ENCODE measurements around the gene PKD2L2.
"Not testable (repeated sequence)": the region's sequence is repeated elsewhere in the genome, so short reads cannot be mapped to it uniquely, and the experiment has no call there.

The PKD2L2 gene

DNA sequence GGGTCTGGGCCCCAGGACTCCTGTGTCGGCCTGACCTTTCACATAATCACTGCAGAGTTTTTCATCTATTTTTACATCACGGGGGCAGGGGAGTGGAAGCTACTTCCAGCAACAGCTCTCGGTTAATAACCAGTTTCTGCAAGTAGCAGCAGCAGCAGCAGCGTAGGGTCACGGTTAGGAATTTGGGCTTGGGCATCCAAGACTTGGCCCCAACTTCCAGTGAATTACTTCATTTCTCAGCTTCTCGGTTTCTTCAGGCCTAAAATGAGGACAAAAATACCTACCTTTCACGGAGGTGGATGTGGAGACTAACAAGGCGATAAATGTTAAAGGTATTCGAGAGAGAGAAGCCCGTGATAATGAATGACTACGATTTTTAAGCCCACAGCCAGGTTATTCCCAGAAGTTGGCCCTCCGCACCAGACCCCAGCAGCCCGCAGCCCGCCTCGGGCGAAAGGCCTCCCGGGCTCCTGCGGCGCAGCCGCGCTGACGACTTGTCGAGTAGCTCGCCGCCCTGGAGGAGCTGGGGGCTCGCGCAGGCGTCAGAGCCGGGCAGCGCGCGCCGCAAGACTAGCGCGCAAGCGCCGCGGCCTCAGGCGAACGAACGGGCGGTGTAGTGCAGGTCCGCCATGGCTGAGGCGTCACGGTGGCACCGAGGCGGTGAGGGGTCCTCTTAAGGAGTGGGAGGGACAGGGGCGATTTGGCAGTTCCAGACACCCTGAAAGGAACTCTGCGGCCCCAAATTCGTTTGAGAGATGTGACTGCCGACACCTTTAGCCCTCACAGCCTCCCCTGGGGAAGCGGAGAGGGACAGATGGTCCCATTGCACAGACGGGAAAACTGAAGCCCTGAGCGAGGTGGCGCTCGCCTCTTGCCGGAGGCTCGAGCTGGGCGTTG lies at the start of gene PKD2L2:
TSS of gene PKD2L2 (plus strand) at position 595 of the 897 bp plus-strand sequence. CDS start at position 630, 35 bp downstream.
- no peak for DNase-seq

DNA sequence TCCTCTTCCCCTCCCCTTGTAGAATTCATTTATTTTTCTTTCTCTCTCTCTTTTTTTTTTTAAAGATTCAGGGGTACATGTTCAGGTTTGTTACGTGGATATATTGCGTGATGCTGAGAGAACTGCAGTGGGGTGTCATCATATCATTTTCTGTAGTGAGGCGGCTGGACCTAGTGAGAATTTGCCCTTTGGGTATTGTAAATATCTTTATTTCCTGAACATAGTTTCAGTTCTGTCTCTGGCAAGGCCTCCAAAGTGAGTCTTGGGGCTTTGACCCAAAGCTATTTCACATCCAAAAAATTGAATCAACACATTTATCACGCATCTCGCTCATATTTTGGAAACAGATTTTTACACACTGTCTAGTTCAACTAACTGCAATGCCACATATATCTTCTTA lies 47.0 kb upstream of the PKD2L2 start:
- no peak for DNase-seq

DNA sequence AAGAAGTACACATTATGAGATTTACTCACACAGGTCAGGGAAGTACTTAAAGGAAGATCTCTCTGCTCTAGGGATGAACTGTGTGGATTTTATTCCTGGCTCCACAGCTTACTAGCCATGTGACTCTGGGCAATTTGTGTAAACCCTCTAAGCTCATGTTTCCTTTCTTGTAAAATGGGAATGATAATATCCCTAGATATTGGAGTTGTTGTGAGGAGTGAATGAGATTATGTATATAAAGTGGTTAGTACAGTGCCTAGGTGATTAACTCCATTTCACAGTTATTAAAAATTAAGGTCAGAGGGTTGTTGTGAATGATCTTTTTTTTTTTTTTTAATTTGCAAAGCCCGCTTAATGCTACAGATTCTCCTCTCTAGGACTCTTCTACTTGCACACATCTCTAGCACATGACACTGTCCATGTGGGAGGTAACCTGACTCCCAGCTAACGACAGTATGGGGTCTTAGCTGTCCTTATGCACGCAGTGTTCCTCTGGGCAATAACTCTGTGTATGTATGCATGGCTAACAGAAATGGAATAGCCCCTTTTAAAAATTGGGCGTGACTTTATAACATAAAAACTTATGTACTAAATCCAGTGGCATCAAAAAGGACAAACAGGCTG lies 45.5 kb upstream of the PKD2L2 start:
- DNase-seq: no peak

DNA sequence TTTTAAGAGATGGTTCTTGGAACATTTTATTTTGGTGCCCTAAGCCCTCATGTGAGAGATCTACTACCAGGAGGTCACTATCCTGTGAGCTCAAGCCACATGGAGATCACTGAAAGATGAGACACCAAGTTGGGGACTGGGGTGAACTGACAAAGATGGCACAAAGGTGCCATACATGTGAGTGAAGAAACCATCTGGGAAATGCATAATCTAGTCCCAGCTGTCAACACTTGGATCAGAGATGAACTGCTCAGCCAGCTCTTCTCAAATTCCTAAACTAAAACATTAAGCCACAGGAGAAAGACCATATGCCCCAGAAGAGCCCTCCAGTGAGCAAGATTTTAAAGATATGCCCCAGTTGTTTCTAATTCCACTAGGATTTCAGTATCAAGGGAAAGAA lies 43.8 kb upstream of the PKD2L2 start:
- no peak for DNase-seq

DNA sequence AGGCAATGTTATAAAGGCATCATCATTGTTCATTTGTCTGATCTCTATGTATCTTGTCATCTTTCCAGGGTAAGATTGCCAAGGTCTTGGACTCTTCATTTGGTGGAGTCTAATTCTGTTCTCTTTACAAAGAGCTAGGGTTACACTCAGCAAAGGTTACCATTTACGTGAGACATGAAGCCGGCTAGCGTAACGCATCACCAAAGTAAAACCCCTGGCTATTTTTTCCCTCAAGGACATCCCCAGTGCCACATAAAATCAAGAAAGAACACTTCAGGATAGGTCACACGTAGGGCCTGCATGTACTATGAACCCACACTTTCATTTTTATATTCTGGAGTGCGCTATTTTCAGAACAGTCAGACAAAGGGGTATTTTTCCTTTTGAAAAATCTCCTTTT lies 41.6 kb upstream of the PKD2L2 start:
- no peak for DNase-seq

DNA sequence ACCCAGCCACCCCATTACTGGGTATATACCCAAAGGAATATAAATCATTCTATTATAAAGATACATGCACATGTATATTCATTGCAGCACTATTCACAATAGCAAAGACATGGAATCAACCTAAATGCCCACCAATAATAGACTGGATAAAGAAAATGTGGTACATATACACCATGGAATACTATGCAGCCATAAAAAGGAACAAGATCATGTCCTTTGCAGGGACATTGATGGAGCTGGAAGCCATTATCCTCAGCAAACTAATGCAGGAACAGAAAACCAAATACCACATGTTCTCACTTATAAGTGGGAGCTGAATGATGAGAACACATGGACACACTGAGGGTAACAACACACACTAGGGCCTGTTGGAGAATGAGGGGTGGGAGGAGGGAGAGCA lies 36.1 kb upstream of the PKD2L2 start:
- DNase-seq: not testable (repeated sequence)

DNA sequence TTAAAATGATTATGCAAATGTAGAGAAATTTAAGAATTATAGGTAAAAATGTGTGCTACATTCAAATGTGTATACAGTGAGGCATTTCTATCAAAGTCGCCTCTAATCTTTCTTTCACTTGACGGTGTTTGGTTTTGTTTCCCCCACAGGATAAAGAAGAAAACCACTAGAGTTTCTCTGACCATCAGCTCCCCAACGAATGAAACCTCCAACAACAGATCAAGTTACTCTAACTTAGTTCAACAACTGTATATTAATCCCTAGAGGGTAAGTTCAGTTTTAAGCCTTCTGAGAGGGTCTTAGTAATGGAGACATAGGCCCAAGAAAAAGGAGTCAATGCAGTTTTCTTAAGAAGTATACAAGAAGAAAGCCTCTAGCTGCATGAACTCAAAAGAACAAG lies 33.1 kb upstream of the PKD2L2 start:
- DNase-seq: no peak

DNA sequence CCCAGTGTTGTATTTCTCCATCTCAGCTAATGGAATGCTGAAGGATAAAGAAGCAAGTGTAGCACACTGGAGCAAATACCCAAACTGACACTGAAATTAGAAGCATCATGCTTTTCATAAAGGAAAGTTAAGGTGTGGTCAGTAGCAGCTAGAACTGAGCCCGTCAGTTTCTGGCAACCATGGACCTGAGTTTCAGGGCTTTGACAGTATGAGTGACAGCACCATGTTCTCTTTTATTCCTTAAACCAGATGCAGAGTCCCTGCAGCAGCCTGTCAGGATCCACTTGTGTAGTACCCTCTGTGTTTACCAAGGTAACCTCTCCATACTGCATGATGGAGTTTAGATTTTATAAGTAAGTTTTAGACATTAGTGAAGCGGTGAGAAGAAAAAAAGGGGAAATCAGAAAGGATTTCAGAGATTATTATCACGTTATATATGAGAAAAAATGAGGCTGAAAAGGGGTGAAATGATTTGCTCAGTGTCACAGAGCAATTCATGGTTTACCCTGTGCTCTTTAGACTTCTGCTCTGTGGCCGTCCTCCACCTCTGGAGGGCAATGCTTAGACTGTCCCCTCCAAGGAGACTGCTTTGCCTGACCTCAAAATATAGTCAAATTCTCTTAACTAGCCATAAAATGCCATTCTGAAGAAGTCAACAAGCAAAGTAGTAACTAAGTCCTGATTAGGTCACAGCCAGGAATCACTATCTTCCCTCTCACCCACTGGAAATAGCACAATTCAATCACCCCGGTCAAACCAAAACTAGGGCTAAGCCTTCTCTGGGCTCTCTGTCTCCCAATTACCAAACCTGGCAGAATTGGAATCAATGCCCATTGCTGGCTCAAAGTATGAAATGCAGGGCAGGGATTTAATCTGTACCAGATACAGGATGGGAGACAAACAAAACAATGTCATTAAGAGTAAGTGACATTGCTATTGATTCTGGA lies 32.1 kb upstream of the PKD2L2 start:
- DNase-seq: no peak

DNA sequence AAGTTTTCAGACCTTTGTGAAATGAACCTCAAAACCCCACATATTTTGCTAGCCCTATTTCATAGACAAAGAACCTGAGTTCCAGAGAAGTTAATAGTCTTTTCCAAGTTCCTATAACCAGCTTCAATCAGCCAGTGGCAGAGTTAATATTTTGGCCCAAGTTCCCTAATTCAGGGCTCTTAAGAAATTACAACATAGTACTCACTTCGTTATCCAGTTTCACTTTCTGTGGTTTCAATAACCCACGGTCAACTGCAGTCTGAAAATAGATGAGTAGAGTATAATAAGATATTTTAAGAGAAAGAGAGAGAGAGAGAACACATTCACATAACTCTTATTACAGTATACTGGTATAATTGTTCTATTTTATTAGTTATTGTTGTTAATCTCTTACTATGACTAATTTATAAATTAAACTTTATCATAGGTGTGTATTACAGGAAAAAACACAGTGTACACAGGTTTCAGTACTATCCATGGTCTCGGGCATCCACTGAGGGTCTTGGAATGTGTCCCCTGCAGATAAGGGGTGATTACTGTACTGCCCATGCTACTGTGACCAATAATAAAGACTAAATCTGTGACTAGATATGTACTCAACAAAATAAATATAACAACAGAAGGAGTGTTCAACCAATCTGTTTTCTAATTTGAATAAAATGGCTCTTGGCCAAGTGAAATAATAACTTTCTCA lies 30.9 kb upstream of the PKD2L2 start:
- no peak for DNase-seq

DNA sequence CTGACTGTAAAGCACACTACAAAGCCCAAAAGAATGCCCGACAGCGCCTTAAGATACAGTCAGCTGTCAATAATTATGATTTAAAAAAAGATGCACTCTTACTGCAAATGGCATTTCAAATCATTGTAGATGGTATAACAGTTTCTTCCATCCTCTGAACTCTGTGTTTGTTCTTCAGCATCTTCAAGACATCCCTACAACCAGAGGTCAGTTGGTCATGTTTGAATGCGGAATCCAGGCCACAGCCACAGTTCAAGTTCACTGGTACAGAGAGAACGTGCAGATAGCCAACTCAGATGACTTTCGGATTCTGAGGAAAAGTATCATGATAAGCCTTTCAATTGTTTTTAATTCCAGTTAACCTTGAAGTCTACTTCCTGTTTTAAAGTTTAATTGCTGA lies 30.3 kb upstream of the PKD2L2 start:
- DNase-seq: no peak

DNA sequence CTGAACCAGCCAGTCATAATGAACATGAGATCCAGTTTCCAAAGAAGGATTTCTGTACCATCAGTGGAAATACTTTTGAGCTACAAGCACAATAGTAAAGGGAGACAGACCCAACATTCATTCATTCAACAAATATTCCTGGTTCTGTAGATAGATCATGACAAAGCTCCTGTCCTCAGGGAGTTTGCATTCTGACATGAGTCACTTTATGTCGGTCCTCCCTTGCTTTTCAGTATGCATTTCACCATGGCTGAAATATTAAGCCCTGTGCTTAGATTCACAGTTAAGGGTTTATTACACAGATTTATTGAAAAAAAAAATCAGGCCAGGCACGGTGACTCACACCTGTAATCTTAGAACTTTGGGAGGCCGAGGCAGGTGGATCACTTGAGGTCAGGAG lies 27.0 kb upstream of the PKD2L2 start:
- no peak for DNase-seq

DNA sequence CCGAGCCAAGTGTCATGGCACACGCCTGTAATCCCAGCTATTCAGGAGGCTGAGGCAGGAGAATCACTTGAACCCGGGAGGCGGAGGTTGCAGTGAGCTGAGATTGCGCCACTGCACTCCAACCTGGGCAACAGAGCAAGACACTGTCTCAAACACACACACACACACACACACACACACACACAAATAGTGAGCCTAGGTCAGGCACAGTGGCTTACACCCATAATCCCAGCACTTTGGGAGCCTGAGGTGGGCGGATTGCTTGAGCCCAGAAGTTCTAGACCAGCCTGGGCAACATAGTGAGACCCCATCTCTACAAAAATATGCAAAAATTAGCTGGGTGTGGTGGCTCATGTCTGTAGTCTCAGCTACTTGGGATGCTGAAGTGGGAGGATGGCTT lies 25.6 kb upstream of the PKD2L2 start:
- not testable (repeated sequence) for DNase-seq

DNA sequence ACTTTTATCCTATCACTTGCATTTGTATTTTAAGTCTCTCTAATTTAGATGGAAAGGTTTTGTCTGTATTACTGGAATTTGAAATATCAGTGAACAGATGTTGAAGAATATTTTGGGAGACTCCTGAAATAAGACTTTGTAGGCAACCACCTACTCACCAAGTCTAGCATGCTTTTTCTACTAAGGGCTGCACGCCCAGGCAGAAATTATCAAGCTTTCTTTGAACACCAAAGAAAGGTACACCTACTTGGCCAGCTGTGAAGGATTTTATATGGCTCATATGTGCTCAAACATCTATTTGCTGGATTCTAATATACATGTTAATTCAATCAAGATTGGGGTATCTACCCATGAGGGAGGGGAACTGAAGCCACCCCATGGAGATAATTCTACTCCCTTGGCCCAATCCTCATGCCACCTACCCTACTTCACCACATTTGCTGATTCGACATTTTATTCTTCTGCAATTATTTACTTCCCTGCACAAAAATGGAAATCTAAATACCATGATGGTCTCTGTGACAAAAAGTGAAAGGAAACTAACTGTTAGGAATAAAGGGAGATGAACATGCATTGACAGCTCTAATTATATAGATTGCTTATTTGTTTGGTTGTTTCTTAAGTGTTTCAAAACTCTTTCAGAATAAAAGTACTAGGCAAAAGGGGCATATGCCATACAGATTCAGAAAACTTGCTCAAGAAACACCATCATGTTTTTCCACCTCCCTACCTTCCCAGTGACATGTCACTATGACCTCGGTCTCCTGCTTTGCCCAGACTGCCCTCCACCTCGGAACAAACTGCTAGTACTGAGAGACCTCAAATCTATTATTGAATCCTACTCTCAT lies 22.5 kb upstream of the PKD2L2 start:
- DNase-seq: no peak

DNA sequence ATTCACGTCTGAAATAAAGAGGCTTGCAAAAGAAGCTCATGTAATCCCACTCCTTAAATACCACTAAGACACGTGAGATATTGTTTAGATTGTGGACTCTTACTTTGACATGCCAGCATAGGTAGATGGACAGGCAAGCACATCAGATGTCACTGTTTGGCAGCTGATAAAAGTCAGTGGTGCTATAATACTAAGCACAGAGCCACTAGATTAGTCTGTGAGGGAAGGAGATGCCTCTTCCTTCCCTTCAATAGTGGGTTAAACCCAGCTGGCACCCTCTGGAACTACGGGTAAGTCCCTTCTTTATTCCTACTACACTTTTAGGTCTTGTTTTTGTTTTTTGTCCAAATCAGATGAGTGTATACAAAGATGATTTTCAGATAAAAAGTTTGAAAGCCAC lies 21.6 kb upstream of the PKD2L2 start, which contains the start of gene MYOT:
TSS of gene MYOT (plus strand) at position 197 of the 400 bp plus-strand sequence. CDS start 2,792 bp downstream, outside the sequence.
- DNase-seq: no peak

DNA sequence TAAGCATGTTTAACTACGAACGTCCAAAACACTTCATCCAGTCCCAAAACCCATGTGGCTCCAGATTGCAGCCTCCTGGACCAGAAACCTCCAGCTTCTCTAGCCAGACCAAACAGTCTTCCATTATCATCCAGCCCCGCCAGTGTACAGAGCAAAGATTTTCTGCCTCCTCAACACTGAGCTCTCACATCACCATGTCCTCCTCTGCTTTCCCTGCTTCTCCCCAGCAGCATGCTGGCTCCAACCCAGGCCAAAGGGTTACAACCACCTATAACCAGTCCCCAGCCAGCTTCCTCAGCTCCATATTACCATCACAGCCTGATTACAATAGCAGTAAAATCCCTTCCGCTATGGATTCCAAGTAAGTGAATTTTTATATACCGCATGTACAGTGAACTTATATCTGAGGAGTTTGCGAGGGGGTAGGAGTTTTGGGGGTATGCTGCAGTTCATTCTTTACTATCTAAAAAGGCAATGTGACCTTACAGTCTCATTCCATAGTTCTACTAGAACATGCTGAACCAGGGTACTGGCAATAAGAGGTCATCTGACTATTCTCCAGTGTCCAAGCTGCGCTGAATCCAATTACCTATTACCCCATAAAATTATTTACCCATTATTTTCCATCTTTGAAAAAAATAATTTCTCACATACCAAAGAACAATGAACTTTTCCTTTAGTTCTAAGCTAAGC lies 18.5 kb upstream of the PKD2L2 start:
- DNase-seq: no peak

DNA sequence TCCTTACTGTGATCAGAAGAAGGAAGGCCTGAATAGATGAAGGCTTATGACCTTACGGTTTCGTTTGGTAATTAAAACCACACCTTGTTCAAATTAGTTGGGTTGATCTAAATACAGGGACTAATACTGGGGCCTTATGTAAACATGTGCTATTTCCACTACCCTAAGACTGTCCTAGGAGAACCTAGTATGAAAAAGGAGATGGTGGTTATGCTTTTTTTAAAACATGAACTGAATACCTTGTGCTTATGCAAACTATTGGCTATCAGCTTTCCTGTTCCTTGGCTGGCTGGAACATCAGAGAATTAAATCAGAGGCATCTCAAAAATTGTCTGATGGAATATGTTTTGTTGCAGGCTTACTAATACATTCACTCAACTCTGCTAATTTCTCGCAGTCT lies 17.7 kb upstream of the PKD2L2 start:
- DNase-seq: no peak

DNA sequence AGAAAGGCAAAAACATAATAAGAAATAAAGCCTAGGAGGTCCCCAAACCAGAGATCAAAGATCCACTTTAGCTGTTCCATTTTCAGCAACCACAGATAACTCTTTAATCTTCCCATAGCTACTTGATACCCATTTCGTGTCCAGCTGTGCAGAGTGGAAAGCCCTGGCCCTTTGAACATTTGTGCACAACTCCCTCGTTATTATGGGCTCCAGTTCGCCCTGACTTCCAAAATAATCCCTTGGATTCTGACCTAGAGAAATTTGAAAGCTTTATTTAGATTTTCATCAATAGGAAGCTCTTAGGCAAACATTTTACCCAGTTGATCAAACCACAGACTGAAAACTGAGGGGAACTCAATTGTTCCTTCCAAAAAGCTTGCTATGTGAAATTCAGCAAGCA lies 16.8 kb upstream of the PKD2L2 start:
- DNase-seq: no peak

DNA sequence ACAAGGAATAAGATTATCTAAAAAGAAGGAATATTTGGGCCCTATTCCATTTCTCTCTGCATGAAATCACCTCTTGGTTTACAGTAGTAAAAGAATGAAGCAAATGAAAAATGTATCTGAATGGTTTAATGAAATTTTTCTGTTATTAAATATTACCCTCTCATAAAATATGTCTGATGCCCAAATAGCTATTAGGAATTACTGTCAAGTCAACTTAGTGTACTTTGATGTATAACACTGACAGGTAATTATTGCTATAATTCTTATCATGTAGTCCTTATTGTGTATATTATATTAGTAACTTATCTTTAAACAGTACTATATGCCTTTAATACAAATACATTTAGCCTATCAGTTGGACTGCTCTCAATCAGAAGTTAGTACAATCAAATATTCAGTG lies 13.2 kb upstream of the PKD2L2 start:
- DNase-seq: no peak

DNA sequence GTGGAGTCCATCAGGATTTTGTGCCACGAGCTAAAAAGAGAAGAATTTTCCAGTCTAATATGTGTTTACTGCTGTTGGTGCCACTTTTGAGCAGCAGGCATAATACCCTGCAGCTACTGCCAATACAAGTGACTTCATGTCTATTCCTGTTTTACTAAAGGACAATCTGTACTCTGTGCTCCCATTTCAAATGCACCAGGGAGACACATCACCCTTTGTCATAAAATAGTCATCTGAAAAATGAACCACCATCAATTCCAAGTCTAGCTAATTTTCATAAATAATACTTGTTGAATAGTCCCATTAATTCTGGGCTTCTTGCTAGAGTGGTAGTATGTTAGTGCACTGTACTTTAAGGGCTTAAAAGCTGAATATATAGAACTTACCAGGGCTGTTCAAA lies 8.9 kb upstream of the PKD2L2 start:
- DNase-seq: no peak

DNA sequence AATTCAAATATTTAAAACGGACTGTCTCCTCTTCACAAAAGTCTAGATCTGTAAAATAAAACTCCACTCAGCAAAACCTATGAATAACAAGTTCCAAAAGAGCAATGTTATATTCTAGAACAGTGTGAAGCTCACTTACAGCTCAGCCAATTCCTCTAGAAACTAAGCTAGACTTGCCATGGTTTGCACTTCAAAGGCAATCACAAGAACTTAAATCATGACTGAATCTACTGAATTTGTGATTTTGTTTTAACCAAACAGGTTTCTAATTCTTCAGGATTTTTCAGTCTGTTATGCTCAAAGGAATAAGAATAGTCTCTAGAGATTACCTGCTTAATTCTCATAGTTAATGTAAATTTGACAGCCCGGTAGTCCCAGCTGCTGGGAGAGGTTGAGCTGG lies 1.4 kb upstream of the PKD2L2 start:
- DNase-seq: no peak

DNA sequence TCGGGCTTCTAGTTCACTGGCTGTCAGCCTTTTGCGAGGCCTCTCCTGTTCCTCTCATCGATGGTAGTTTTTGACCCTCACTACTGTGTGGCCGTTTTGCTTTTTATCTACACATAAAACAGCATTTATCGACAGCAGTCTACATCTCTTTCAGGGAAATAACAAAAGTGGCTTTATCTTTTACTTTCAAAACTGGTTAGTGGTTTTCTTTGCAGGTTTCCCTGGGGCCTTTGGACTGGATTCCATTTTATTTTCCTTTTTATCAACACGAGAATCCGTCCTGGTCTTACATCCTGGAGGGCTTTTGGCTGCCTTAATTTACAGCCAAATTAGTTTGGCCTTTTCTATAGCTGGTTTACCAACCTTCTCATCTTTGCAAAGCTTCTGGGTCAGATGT lies 793 bp upstream of the PKD2L2 start:
- DNase-seq: no peak

Measured in NCI-H2107 (cell line).